NCI-H1105 (cell line): ENCODE measurements around the gene LMO3.

ENCODE experiments used
- DNase-seq: peaks from one replicate; lab custom pipeline; 2025; lab: John Stamatoyannopoulos, UW

LMO3 gene

DNA sequence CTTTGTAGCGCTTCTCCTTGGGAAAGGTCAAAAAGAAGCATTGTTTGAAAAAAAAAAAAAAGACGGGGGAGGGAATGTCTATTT lies at the start of gene LMO3:
LMO3 (minus strand) TSS at position 46 of the 84 bp plus-strand sequence. CDS start 5,302 bp downstream, outside the sequence.
- no peak for DNase-seq

DNA sequence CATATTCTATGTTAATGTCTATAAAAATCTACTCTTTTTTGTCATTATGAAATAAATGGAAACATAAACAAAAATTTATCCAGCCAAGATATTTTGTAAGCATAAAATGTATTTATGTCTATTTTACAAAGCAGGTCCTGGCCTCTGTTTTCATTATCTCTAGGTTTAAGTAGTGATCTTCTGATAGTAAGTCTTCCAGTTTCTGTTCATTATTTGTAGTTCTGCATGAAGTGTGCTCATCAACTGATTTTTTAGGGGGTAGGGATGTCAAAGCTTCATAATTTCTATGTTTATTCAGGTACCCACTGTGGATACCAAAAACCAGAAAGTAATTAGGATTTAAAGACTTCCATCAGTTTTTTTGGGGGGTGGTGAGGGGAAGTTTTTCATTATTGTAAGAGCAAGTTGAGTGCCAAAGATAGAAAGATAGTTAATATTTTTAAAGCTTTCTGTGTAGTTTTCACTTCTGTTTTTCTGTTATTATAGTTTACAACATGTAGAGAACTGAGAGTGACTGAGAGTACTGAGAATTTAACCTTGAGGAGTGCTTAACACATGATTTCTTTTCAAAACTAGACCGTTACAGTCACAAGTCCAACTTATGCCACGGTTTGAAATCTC lies 30.6 kb upstream of the LMO3 start:
- DNase-seq = no peak

DNA sequence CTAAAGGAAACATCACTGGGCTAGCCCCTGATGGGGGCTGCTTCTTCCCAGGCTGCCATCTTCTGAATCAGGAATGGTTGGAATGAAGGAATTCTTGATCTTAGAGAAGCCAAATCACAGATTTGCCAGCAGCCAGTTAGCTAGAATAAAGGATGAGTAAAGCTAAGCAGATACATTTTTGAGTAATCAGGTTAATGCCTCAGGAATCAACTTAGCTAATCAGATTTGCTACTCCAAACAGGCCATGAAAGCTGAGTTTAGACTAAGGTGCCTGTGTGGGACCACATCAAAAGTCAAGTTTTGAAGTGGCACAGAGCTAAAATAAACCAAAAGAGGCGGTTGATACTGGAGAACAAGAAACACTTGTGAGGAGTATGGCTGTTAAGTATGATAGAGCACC lies 28.8 kb upstream of the LMO3 start:
- no peak for DNase-seq

DNA sequence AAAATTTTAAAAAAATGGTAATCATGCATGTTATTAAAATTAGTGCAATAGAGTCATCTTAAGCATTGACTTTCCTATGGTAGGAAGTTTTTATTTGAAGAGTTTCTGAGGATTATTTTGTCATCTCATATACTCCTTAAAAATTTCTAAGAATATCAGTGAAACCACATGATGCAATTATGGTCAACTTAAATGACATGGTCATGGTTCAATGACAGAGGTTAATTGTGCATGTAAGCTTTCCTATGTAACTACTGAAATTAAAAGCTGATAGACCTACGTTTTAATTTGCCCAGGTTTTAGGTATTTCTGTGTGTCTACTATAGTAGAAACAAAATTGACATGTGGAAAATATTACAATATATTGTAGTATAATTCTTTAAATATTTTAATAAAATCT lies 21.0 kb upstream of the LMO3 start:
- no peak for DNase-seq

DNA sequence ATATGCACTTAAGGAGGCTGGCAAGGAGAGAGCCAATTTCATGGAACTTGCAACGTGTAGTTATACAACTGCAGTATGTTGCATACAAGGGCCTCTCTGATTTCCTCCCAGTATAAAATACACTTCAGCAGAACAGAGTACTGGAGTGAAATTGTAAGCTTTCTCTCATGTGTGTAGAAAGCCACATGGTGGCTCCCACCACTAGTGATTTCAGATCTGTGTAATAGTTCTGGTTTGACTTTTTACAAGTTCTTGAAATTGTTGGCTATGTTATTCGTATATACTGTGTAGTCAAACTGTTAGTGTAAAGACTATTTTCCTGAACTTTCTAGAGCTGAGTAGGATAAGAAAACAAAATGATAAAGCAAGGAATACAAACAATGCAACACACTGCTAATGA lies 16.4 kb upstream of the LMO3 start:
- no peak for DNase-seq

DNA sequence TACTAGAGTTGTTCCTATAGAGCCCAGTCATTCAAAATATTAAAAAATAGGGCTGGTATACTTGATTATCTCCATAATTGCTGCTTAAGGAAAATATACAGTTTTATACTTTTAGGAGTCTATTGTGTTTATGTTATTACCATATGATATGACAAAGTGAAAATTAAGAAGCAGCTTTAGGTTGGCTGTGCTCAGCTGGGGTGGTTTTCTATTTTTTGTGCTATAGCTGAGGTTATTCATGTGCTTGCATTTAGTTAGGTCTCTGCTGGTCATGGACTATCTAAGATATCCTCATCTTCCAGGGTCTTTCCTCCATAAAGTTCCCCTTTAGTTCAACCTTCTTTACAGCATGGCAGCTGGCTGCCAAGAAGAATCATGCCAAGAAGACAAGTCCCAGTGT lies 13.6 kb upstream of the LMO3 start:
- no peak for DNase-seq

DNA sequence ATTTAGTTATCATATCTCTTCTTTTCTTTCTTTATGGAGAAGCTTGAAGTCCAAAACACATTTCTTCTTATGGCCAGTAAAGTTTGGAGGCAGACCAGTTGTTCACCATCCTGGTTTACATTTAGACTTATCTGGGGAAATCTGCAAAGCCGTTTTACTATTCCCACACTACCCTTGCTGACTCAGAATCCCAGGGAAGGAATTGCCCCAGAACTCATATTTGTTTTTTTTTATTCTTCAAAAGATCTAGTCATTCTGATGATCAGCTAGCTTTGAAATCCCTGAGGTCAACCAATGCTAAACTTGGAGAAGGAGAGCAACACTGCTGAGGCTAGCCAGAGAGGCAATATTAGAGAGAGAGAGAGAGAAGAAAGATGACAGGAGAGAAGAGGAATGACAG lies 12.3 kb upstream of the LMO3 start:
- DNase-seq = no peak

DNA sequence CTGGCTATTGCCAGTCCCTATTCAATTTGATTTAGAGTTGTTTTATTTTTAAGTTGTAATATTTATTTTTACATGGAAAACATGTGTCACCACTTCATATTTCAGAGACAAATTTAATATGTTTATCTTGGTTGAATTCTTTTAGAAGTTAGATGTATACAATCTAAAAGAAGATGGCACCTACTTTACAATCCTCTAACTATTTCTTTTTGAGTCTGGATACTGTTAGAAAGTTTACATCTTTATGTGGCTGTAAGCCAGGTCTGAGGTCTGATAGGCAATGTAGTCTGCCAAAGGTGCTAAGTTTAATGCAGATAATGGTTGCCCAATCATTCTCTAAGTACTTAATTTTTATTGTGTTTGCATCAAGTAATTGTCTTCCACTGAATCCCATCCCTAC lies 7.2 kb upstream of the LMO3 start:
- no peak for DNase-seq

DNA sequence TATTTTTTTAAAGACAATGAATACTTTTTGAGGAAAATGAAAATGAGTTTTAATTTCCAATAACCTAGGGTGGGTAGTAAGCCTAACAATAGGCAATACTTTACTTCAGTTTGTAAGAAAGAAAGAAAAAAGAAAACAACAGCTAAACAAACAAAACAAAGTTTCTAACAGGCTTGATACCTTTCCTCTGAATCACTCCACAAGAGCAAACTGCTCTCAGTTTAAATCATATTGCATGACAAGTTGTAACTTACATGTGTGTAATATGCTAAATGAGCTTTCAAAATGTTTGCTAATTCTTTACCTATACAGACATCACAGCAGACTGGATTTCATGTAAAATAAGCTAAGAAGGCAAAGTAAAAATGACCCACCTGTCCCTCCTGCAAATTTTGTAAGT lies 6.7 kb upstream of the LMO3 start:
- no peak for DNase-seq

DNA sequence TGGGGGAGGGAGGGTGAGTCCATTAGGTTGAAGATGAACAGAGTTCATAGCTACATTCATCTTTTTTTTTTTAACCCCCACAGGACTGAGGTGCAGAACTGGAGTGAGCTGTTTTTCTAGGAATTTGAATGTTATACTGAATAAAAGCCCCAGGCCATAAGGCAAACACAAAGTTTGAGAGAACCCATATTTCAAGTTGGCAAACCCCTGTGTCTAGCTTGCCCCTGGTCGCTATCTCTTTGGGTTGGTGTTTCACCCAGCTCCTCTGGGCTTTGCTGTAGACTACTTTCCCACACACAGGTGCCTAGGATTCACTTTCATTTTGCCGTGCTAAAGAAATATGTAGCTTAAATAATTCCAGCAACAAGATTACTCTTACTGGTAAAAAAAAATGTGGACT lies 5.2 kb upstream of the LMO3 start:
- DNase-seq = no peak

DNA sequence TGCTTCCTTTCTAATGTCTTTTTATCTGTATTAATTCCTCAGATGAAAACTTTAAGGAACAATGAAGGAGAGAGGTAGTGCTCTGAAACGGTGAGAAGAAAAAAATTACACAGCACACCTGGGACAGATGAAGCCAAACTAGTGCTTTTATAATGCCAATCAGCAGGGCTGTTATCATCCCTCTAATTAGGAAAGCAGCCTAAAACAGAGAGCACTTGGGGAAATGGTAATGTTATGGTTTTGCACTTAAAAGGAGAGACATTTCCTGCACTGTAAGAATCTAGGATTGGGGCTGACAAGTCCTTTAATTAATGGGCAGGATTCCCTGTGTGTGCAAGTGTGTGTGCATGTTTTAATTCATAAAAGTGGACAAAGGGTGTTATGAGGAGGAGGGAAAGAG lies 4.8 kb upstream of the LMO3 start:
- DNase-seq = no peak

DNA sequence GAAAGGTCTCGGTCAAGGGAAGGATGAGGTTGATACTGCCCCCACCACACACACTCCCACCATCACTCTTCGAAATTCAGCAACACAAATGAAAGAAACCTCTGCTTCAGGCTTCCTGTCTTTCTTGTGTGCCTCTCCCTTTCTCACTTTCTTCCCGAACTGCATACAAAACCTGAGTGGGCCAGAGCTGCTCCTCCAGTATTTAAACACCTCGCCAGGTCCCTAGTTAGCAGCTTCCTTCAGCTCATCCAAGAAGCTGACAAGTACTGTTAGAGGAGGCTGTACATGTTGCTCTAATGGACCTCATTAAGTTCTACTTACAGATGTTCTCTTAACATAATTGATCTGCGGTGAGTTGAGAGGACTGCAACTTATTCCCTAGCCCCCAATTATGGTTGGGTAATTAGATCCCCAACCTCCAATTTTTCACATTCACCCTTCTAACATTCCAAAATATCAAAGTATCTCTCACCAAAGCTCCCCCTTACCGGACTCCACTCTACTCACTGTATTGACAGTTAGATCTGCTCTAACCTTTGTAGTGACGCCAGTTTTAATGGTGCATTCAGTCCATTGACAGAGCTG lies 4.1 kb upstream of the LMO3 start:
- no peak for DNase-seq

DNA sequence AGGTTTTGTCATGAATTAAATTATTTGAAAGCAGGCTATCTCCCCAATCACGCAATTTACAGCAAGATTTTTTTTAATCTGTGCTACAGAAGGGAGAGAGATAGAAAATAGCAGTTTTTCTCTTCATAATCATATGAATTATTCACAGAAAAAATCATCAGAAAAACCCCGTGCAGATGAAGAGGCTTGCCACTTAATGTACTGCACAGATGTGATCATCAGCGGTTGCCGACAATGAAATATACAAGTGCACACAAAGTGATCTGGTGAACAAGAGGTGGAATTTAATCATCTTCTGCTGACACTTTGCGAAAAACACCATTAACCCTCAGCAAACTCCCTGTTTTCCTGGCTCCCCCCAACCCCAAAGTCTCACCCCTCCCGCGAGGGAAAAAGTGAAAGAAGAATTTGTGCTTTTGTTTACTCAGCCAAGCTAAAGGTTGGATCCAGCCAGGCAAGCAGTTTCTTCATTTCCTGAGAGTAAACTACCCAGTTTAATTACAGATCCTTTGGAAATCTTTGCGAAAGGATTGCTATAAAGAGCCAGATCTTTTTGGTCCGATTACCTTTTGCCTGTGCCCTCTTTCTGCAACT lies 3.1 kb upstream of the LMO3 start:
- no peak for DNase-seq

DNA sequence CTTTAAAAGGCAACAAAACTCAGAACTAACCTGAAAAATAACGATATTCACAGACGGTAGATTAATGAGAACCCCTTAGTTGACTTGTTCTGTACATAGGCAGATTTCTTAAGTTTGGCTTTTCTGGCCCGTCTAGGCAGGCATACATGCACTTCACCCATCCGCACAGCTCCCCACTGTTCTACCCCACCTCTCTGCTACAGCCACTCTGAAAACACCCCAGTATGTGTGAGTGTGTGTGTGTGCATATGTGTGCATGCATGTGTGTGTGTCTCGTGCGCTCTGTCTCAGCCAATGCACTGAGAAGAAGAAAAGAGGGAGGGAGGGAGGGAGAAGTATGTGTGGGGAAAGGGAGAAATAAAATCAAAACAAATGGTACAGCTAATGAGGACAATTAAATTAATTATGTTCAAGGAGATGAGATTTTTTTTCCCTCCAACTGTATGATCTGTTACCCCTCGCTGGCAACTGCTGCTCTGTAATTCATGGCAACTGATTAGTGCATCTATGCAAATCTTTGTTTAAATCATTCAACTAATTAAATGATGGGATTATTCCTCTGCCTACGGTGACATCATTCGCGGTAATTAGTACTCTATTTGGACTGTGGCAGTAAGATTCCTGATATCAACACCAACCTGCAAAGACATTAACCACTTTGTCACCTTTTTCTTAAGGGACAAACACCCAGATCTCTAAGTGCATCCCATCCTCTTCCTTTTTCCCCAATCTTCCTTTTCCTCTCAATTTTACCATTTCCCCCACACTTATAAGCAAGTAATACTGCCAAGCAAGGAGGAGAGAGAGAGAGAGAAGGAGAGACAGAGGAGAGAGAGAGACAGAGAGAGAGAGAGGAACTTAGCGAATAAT lies 2.2 kb upstream of the LMO3 start:
- no peak for DNase-seq

DNA sequence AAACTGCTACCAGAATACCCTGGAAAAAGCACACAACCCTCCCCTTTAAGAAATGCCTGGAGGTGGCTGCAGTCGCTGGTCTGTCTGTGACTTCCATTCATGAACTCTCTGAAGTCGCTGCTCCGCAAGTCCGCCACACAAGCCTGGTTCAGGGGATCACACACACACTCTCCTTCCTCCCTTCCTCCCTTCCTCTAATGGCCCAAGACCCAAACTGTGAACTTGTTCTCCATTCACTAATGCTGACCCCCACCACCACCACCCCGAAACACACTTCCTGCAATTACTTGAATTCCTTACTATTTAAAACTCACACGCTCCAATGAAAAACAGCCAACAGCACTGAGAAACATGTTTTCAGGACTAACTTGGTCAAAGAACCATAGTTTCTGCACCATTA lies 1.0 kb upstream of the LMO3 start:
- no peak for DNase-seq

DNA sequence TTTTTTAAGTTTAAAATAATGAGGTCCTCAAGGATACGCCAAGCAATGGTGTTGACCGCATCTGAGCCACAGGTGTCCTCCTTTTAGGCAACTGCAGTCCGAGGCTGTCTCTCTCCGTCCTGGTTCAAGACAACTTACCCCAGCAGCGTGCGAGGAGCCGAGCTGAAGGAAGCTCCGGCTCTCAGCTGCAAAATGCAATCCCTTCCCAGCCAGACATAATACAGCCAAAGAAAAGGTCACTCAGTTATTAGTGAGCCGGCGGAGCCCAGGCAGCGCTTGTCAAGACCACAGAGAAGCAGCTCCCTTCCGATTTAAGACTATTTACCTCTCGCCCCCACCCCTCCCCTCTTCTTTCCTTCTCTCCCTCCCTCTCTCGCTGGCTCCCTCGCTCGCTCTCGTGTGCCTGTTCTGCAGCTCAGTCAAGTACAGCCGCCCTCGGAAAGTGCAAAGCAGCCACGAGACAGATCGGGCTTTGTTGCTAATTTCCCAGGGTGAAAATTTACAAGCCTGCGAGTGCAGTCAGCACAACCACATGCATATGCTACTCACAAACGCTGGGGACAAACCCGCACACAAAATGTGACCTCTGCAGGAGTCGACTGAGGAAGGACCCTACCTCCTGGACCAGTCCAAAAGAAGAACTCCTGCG lies 363 bp upstream of the LMO3 start:
- DNase-seq = peak; percentile 49

DNA sequence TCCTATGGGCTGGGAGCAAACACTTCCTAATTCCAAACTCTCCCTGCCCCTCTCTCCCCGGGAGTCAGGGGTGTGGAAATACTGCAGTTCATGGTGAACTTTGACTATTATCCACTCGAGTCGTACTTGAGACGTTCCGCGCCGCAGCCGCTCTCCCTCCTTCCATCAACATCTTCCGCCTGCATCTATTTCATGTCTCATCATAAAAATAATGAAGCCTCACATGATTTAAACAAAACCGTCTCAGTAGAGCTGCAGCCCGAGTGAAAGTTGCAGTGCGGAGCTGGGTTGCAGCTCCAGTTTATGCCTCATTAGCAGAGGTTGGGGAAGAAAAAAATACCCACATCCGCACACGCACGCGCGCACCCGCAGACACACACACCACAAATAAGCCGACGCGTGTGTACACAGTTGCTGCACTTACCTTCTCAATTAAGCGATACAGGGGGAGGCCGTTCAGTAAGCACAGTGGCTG lies 283 bp downstream of the LMO3 start:
- DNase-seq = peak; percentile 41

DNA sequence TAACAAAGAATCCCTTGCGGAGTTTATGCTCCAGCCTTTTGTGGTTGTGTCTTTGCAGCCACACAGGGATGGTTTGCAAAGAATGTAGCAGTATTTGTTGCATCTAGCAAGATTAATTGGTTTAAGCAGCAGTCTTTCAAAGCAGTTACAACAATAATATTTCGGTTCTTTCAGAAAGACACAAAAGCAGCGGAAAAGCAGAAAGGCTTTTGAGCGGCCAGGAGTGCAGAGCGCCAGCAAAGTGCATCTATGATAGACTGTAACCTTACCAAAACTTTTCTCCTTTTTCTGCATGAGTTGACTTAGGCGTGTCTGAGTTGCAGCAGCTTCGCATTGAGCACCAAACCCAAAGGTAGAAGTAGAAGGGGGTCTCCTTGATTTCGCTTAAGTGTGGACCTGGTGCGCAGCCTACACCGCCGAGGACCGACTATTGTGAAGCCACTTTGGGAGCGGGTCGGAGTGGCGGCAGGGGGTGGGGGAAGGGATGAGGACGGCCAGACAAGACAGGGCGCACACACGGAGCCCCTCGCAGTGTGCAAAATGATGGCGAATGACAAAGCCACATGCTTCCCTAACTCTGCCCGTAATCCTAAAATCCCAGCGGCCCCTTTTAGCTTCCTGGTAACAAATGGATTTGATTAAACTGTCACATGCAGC lies 1.2 kb downstream of the LMO3 start:
- no peak for DNase-seq

DNA sequence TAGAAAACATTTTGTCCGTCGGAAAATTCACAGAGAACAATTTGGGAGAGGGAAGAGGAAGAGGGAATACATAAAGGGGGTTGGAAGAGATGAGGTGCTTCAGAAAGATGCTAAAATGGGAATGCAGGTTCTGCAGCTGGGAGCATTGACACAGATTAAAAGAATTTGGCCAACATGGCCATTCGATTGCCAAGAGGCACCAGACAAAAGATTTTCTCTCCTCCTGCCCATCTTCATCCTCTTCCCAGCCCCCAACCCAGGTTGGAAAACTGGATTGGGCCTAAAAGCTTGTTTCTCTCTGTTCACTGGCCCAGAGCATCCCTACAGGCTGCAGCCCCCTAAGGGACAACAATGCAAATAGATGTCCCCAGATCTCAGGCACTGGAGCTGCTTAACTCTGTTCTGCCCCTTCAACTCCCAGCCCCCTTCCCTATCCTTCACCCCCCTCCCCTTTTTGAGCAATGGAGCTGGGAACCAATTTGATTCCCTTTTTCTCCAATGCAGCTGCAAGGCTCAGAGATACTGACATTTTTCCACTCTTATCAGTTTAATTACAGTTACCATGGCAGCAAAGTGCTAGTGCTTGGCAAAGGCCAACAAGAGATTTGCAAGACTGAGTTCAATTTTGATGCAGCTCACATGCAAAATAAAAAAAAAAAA lies 1.9 kb downstream of the LMO3 start:
- DNase-seq = peak; percentile 64

DNA sequence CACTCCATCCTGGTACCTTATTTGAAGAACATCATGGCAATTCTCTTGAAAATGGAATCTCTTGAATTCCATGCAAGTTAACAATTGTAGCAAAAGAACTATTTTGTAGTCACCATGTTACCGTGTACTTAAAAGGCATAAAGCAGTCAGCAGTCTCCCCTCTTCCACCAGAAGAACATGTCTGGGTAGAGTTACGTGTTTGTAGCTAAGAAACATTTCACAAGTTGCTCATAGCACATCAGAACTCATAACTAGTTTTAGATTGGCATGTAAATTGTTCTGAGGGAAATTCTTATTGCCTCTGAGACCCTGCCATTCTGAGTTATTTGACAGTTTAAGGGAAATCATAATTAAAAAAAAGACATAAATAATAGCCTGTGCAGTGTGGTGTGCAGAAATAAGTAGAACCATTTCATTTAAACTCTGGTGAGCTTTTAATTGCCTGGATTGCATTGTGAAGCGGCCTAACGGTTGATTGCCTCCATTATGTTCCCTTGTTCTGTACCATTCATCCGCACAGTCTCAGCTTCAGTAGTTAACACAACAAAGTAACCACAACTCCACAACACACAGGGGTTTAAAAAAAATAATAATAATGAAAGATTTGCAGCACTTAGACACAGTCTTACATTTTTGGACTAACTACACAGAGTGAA lies 2.6 kb downstream of the LMO3 start:
- no peak for DNase-seq

DNA sequence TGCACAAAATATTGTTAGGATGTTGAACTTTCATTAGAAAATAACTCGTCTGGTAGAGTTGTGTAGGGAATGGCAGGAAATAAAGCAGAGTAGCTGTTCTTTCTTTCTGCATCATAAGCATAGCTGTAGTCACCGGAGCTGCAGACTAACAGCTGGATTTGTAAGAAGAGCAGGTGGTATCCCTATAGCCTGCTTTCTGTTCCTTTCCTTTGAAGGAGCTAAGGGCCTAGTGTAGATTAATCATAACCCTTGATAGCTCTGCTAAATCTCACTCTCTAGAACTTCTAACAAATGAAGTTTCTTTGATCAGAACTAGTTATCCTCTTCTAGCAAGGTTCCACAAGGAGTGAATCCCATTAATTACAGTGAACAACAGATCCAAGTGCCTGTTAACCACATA lies 3.5 kb downstream of the LMO3 start:
- DNase-seq = no peak
